Measurements from ENCODE around the gene MRGPRE. TPM values are rescaled to one million over a fixed set of nuclear protein-coding genes. Genes with fewer than 3 reads are reported as not detected.

MRGPRE gene
- total RNA-seq, 6 experiments from 2014 or later: not detected

GRCh38 chr11:3207526-3208189, 24.6 kb downstream of the MRGPRE start:
- TF ChIP-seq, protein P1, sequence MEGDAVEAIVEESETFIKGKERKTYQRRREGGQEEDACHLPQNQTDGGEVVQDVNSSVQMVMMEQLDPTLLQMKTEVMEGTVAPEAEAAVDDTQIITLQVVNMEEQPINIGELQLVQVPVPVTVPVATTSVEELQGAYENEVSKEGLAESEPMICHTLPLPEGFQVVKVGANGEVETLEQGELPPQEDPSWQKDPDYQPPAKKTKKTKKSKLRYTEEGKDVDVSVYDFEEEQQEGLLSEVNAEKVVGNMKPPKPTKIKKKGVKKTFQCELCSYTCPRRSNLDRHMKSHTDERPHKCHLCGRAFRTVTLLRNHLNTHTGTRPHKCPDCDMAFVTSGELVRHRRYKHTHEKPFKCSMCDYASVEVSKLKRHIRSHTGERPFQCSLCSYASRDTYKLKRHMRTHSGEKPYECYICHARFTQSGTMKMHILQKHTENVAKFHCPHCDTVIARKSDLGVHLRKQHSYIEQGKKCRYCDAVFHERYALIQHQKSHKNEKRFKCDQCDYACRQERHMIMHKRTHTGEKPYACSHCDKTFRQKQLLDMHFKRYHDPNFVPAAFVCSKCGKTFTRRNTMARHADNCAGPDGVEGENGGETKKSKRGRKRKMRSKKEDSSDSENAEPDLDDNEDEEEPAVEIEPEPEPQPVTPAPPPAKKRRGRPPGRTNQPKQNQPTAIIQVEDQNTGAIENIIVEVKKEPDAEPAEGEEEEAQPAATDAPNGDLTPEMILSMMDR (IDR thresholded peaks at IDR 0.05): no peak
- Mint-ChIP-seq H3K27me3 (ENCODE audit: insufficient read depth) (peaks cover 31% of the 10 kb centered on the region), H3K4me3 (no peak overlapping the region), H3K36me3 (ENCODE audit: low read depth) (peaks cover 5% of the 10 kb centered on the region; the same call in 1 of the 2 replicates), H3K4me1 (ENCODE audit: low read depth) (no peaks in the 10 kb centered on the region), H3K27ac (no peak overlapping the region), H3K9me3 (peaks cover 12% of the 10 kb centered on the region)
- DNase-seq: no peak

GRCh38 chr11:3206922-3207204, 25.4 kb downstream of the MRGPRE start:
- no peak for DNase-seq
- Mint-ChIP-seq H3K4me3 (no peak overlapping the region), H3K4me1 (ENCODE audit: low read depth) (no peaks in the 10 kb centered on the region), H3K9me3 (peaks cover 11% of the 10 kb centered on the region), H3K36me3 (ENCODE audit: low read depth) (peaks cover 5% of the 10 kb centered on the region; the same call in 1 of the 2 replicates), H3K27ac (no peak overlapping the region), H3K27me3 (ENCODE audit: insufficient read depth) (peaks cover 37% of the 10 kb centered on the region)
- TF ChIP-seq, protein P1 (IDR thresholded peaks at IDR 0.05): no peak

GRCh38 chr11:3206156-3206921, 25.9 kb downstream of the MRGPRE start:
- Mint-ChIP-seq H3K9me3 (peaks cover 6% of the 10 kb centered on the region; the same call in 1 of the 2 replicates), H3K4me3 (no peak overlapping the region), H3K27me3 (ENCODE audit: insufficient read depth) (peaks cover 39% of the 10 kb centered on the region), H3K27ac (no peak overlapping the region), H3K4me1 (ENCODE audit: low read depth) (no peaks in the 10 kb centered on the region), H3K36me3 (ENCODE audit: low read depth) (no peaks in the 10 kb centered on the region)
- TF ChIP-seq, protein P1 (IDR thresholded peaks at IDR 0.05): no peak
- DNase-seq: no peak

DNA sequence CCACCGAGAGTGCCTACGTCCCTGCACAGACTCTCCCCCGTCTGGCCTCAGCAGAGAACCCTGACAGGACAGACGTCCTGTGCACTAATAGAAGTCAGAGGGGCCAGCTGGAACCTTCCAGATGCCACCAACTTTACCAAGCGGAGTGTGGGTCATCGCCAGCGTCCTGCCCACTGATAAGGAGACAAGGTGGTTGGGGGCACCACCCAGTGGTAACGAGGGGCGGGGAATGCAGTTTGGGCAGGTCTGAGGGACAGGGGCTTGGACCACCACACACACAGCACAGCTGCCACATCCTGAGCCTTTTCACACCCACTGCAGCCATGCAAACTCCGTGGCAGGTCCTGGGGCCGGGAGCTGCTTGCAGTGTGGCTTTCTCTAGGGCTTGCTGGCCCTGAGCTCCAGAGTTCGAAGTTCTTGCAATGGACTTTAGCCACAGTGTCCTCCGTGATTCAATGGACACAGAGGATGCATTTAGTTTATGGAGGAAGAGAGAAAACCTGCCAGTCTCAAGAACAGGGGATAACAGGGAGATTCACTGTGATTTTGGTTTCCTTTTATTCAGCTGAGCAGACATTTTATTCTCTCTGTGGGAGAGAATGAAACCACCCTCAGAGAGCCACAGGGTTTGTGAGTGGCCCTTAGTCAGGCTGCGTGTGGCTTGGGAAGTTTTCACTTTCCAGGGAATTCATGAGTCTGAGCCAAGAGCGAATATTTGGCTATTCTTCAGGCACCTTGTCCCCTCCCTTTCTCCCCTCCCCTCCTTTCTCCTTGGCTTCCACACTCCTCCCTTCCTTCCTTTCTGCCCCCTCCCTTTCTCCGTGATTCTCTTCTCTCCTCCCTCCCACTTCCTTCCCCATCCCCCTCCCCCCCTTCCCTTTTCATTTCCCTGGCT, 26.7 kb downstream of the MRGPRE start:
- Mint-ChIP-seq H3K27me3 (ENCODE audit: insufficient read depth) (peaks cover 43% of the 10 kb centered on the region), H3K27ac (no peak overlapping the region), H3K36me3 (ENCODE audit: low read depth) (no peaks in the 10 kb centered on the region), H3K4me1 (ENCODE audit: low read depth) (no peaks in the 10 kb centered on the region), H3K4me3 (no peak overlapping the region), H3K9me3 (no peaks in the 10 kb centered on the region)
- TF ChIP-seq, protein P1 (IDR thresholded peaks at IDR 0.05): no peak
- no peak for DNase-seq

GRCh38 chr11:3204141-3205015, 27.8 kb downstream of the MRGPRE start:
- no peak overlapping the region for H3K4me3 Mint-ChIP-seq
- DNase-seq: no peak
- H3K36me3 Mint-ChIP-seq (ENCODE audit: low read depth): no peaks in the 10 kb centered on the region
- TF ChIP-seq, protein P1 (IDR thresholded peaks at IDR 0.05): no peak
- peaks cover 44% of the 10 kb centered on the region for H3K27me3 Mint-ChIP-seq (ENCODE audit: insufficient read depth)
- H3K27ac Mint-ChIP-seq: no peak overlapping the region
- no peaks in the 10 kb centered on the region for H3K9me3 Mint-ChIP-seq
- H3K4me1 Mint-ChIP-seq (ENCODE audit: low read depth): no peaks in the 10 kb centered on the region
